ENCODE measurements around the gene NCOA5. TPM values are rescaled to one million over a fixed set of nuclear protein-coding genes. Genes with fewer than 3 reads are reported as not detected.
"Not testable (repeated sequence)": the region's sequence is repeated elsewhere in the genome, so short reads cannot be mapped to it uniquely, and the experiment has no call there.

The NCOA5 gene
- total RNA-seq, 1 experiment from 2014 or later = 40.3 TPM

DNA sequence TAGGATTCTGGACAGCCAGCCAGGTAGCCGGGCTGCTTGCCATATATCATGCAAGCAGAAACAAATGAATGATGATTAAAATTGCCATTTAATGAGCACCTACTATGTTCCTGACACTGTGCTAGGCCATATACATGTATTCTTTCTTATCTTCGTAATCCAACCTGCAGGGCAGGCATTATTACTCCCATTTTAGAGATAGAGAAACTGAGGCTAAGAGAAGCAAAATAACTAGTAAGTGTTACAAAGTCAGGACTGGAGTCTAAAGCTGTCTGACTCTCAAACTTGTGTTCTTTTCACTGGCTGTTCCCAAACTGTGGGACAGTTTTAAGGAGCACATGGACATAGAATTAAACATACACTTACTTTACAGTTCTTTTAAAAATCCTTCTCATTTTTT, 30.4 kb upstream of the NCOA5 start:
- DNase-seq (ENCODE audit: low spot score) = no peak

DNA sequence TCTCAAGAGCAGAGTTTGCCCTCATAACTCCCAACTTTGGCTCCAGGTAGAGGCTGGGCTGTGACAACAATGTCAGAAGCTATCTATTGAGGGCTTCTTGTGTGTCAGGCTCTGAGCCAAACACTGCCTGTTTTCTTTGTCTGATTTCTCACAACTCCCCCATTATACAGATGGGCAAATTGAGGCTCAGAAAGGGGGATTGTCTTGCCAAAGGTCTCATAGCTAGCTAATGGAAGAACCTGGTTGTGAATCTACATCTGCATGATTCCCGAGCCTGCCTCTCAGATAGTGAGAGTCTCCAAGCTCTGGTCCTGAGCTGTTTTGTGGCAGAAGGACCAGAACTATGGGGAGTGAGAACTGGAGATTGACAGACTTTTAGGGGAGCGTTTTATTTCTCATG, 29.8 kb upstream of the NCOA5 start:
- DNase-seq (ENCODE audit: low spot score) = no peak

DNA sequence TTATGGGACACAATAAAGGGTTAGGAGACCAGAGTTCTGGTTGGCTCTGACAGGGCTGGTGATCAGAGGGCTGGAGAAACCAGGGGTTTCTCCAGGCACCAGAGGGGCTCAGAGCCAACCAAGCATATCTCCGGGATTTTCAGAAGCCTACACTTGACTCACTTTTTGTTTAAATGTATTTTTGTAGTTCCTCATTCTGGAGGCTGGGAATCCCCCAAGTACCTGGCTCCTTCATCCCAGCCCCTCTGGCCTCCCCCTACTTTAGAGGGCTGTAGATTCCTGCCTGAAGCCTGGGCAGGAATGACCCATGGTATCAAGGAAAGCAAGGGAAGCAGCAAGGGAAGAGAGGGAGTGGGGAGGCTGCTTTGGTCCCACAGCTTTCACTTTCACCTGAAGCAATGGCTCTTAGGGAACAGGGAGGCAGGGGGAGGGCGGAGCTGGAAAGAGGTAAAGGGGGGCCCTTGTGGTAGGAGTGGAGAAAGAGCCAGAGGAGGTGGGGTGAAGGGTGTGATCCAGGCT, 29.3 kb upstream of the NCOA5 start:
- no peak for DNase-seq (ENCODE audit: low spot score)

DNA sequence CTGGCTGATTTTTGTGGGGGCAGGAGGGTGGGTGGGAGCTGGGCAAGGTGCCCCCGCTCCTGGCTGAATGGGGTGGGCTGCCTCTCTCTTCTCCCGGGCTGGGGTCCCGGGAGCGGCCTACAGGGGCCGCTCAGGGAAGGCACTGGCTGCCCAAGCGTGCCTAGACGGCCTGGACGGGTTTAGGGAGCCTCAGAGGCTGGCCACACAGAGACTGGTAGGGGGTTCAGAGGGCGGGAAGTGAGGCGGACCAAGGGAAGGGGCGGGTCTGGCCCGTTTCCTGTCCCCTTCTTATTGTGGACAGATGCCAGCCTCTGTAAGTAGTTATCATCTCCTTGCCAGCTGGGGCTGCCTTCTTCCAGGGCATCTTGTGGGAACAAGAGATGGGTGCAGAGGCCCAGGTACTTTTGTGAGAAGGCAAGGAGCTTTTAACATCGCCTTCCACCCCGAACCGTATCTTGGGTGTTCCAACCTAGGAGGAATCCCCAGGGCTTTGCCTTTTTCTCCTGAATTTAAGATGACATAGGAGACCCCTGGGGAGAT, 28.8 kb upstream of the NCOA5 start:
- DNase-seq (ENCODE audit: low spot score) = no peak

DNA sequence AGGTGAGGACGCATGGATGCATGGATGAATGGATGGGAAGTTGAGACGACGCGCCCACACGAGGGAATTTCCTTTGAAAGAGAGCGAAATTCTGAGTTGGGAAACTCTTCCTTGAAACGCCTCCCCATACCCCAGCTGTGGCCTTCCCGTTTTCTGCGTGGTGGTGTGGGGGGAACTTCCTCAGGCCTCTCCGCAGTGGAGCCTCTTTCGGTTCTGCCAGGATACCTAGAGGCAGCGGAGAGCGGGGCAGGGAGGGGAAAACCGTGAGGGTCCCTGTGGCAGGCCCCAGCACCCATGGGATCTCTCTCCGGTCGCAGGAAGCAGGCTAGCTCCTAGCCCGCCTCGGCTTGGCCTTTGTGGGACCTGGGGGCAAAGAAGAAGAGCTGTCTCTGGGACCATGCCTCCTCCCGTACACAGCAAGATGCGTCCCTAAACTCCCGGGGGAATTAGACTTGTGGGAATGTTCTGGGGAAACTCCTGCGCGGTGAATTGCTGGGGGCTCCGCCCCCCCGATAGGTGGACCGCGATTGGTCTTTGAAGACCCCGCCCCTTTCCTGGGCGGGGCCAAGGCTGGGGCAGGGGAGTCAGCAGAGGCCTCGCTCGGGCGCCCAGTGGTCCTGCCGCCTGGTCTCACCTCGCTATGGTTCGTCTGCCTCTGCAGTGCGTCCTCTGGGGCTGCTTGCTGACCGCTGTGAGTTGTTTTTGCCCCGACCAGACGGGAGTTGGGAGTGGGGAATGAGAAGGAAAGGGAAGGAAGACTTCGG, 28.1 kb upstream of the NCOA5 start, which contains the start of gene CD40:
CD40 (plus strand) TSS at position 611 of the 764 bp plus-strand sequence; CDS start at position 641, 30 bp downstream.
- no peak for DNase-seq (ENCODE audit: low spot score)

DNA sequence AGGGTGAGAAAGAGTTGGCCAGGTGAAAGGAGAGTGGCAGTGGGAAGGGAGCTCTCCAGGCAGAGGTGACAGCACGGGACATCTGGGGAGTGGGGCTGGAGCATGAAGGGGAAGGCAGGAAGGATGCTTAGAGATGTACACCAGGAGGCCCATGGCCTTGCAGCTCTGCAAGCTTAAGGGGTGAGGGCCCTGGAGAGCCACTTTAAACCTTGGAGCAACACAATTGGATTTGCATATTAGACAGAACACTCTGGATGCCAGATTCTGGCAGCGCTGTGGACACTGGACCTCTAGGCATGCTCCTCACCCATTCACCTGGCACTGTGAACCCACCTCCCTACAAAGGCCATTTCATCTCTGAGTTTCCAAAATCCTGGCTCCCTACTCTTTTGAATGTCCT, 24.7 kb upstream of the NCOA5 start:
- no peak for DNase-seq (ENCODE audit: low spot score)

DNA sequence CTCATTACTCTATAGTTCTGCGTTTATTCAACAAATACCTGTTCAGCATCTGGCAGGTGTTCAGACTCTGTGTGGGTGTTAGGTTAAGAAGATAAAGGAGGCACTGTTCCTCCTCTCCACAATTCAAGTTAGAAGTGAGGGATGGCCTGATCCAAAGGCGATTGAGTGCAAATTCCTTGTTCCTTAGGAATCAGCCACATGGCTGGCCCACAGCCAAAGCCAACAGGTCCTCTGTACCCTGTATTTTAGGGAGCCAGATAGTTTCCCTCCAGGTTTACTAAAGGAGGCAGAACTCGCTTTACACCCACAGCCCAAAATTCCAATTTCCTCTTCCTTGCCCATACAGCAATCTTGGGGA, 23.3 kb upstream of the NCOA5 start:
- no peak for DNase-seq (ENCODE audit: low spot score)

DNA sequence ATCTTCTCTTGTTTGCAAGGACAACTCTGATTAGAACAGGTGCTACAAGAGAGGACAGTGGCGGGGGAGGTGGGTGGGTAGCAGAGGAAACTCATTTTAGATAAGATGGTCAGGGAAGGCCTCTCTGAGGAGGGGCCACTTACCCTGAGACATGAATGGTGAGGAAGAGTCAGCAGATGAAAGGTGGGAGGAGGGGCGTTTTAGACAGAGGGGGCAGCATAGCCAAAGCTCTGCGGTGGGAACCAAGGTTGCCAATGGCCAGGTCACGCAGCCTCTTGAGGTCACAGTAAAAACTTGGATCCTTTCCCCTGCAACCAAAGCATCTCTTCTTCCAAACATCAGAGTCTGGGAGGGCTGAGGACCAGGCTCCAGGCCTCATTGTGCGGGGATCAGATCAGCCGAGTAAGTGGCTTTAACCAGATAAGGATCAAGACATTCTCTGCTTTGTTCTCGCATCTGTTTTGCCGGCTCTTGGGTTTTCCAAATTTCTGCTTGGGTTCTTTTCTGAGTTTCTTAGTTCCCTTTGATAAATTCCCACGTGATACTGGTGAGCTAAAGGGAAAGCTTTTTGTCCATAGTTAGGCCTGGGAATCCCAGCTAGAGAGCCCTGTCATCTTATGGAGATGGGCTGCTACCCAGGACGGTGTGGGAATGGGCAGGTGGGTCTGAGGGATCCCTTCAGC, 22.8 kb upstream of the NCOA5 start:
- DNase-seq (ENCODE audit: low spot score) = no peak

DNA sequence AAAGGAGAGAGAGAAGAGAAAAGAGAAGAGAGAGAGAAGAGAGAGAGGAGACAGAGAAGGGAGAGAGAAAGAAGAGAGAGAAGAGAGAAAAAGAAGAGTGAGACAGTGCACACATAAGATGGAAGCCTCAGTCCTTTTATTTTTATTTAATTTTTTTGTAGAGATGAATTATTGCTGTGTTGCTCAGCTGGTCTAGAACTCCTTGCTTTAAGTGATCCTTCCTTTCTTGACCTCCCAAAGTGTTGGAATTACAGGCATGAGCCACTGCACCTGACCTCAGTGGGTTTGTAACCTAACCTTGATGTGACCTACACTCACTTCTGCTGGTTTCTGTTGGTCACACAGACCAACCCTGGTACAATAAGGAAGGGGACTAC, 22.1 kb upstream of the NCOA5 start:
- no peak for DNase-seq (ENCODE audit: low spot score)

DNA sequence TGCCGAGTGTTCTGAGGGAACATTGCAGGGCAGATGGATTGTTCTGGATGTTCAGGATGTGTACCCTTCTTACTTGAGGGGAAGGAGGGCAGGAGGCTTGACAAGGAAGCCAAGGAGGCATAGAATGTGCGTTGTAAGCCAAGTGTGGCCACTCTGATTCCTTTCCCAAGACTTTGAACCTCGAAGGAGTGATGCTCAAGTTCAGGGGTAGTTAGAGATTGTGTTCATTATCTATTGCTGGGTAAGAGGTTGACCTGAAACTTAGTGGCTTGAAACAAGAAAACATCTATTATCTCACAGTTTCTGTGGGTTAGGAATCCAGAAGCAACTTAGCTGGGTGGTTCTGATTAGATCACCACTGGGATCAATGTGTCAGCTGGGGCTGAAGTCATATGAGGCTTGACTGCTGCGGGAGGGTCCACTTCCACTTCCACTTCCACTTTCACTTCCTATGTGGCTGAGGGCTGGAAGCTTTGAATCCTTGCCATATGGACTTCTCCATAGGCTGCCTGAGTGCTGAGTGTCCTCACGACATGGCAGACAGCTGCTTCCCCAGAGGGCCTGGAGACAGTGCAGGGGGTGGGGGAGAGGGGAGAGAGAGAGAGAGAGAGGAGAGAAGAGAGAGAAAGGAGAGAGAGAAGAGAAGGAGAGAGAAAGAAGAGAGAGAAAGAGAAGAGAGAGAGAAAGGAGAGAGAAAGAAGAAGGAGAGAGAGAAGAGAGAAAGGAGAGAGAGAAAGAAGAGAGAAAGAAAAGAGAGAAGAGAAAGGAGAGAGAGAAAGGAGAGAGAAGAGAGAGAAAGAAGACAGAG, 21.5 kb upstream of the NCOA5 start:
- DNase-seq (ENCODE audit: low spot score) = no peak

DNA sequence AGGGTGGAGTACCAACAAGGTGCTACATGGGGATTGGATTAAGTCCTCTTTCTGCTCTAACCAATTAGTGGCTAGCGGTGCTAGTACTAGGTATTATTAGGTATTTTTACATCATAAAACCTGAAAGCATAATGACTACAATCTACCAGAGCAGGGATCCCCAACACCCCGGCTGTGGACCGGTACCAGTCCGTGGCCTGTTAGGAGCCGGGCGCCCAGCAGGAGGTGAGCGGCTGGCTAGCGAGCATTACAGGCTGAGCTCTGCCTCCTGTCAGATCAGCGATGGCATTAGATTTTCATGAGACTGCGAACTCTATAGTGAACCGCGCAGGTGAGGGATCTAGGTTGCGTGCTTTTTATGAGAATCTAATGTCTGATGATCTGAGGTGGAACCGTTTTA, 19.2 kb upstream of the NCOA5 start:
- no peak for DNase-seq (ENCODE audit: low spot score)

DNA sequence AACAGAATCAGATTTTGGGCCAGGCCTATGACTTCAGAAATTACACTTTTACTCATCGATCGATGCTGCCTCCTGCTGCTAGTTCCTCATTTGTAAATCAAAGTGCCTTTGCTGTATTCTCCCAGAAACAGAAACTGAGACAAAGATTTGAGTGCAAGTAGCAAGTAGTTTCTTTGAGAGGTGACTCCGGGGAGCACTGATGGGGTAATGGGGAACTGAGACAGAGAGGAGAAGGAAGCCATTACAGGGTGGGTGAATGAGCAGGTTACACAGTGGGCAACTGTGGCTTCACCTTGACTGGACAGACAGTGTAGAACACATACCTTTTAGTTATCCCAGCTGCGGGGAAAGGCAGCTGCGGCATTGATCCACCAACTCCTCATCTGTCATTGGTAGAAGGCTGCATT, 18.7 kb upstream of the NCOA5 start:
- DNase-seq (ENCODE audit: low spot score) = no peak

DNA sequence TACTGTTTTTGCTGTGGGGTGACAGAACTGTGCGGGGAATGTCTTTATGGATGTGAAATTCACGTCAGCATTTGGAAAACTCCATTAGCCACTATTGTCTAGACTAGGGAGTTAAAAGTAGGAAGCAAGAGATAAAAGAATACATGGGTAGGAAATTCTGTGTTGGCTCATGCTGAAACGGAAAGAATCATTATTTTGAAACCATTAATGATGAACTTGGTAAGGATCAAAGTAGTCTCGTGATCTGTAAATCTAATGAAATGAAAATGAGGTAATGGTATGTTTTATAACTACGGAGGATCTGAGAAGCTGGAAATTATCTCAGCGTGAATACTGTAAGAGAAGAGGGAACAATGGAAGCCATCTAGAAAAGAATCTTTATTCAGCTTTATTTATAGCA, 17.3 kb upstream of the NCOA5 start:
- no peak for DNase-seq (ENCODE audit: low spot score)

DNA sequence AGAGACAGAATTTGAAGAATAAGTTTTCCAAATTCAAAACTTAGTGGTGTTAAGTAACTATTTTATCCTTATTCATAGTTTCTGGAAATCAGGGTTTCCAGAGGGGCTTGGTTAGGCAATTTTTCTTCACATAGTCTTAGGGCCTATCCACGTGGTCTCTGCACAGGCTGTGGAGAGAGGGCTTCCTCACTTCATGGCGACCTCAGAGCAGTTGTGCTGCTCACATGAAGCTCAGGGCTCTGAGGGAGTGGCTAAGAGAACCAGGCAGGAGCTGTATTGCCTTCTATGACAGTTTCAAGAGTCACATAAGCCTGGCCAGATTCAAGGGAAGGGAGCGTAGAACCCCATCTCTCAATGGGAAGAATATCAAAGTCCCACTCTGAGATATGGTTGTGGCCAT, 14.5 kb upstream of the NCOA5 start:
- no peak for DNase-seq (ENCODE audit: low spot score)

DNA sequence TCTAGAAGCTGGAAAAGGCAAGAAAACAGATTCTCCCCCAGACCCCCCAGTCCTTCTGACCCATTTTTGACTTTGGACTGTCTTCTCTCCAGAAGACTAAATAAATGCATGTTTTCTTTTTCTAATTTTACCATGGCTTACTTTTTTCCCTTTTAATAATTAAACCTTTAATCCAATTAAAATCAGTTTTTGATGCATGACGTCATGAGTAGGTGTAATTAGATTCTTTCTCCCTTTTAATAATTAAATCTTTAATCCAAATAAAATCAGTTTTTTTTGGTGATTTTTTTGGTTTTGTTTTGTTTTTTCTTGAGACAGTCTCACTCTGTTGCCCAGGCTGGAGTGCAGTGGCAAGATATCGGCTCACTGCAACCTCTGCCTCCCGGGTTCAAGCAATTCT, 13.2 kb upstream of the NCOA5 start:
- no peak for DNase-seq (ENCODE audit: low spot score)

DNA sequence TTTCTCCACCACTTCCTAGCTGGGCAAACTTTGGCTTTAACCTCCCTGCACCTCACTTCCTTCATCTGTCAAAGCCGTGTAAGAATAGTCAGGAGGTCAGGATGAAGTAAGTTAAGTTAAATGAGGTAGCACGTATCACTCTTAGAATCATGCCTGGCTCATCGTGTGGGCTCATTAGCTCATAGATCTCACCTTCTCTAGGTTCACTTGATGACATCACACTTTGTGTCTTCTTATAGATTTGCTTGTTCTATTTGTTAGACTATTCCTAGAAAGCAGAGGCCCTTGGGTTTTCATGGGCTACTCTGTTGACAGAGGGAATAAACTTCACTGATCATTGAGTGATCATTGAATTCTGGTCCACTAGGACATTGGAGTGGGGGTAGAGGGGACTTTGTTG, 12.2 kb upstream of the NCOA5 start:
- no peak for DNase-seq (ENCODE audit: low spot score)

DNA sequence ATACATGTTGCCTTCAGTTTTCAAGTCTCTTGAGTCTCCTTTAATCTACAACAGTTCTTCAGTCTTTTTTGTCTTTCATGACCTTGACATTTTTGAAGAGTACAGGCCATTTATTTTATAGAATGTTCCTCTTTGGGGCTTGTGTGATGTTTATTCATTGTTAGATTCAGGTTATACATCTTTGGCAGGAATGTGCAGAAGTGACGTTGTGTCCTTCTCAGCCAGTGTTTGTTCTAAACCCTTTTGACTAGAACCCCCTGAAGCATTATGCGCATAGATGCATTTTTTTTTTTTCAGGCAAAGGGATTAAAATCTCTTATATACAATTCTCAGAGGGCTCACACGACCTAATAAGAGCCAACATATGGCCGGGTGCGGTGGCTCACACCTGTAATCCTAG, 11.2 kb upstream of the NCOA5 start:
- DNase-seq (ENCODE audit: low spot score) = no peak

DNA sequence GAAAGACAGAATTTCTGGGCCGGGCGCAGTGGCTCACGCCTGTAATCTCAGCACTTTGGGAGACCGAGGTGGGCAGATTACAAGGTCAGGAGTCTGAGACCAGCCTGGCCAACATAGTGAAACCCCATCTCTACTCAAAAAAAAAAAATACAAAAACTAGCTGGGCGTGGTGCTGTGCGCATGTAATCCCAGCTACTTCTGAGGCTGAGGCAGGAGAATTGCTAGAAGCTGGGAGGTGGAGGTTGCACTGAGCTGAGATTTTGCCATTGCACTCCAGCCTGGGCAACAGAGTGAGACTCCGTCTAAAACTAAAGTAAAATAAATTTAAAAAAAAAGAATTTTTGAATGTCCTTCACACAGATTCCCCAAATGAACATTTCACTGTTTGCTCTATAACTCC, 10.7 kb upstream of the NCOA5 start:
- not testable (repeated sequence) for DNase-seq (ENCODE audit: low spot score)

DNA sequence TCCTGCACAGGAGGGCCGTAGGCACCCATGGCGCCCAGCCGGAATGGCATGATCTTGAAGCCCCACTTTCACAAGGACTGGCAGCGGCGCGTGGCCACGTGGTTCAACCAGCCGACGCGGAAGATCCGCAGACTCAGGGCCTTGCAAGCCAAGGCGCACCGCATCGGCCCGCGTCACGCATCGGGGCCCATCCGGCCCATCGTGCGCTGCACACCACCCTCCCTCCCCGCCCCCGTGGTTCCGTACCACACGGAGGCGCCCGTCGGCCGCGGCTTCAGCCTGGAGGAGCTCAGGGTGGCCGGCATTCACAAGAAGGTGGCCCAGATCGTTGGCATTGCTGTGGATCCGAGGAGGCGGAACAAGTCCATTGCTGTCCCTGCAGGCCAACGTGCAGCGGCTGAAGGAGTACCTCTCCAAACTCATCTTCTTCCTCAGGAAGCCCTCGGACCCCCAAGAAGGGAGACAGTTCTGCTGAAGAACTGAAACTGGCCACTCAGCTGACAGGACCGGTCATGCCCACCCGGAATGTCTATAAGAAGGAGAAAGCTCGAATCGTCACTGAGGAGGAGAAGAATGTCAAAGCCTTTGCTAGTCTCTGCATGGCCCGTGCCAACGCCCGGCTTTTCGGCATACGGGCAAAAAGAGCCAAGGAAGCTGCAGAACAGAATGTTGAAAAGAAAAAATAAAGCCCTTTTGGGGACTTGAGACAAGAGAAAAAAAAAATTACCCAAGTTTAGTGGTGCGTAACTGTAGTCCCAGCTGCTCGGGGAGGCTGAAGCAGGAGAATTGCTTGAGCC, 9.9 kb upstream of the NCOA5 start:
- DNase-seq (ENCODE audit: low spot score) = no peak

DNA sequence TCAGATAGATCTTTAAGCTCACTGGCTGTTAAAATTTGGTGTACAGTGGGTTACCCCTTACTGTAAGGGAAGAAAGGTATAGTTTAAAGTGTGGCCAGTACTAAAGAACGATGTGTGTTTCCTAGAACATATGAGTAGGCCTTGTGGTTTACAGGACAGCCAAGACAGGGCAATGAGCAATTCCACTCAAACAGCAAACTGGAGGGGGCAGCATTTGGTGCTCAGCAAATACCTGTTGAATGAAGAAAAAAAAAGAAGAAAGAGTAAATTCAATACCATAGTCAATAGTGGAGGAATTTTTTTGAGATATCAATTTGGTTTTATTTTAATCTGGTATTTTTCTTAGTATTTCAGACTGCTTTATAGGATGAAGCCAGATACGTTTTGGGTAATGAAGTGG, 3.8 kb upstream of the NCOA5 start:
- DNase-seq (ENCODE audit: low spot score) = no peak
